Glomerular endothelial cell (primary cell): ENCODE data around the gene GAMT. TPM values are rescaled to one million over a fixed set of nuclear protein-coding genes. Genes with fewer than 3 reads are reported as not detected.
A peak's percentile ranks its signal among the peaks of the same experiment; 100 is the strongest.
"Not testable (repeated sequence)": the region's sequence is repeated elsewhere in the genome, so short reads cannot be mapped to it uniquely, and the experiment has no call there.

Experiments
- DNase-seq: peaks from one replicate; pipeline ENCODE4 v3.0.0-alpha.2; 2011; ENCODE audit warnings: low read depth, low spot score; ENCODE audit errors: extremely low read depth
- total RNA-seq: library from RNA; depleted of rRNA; stranded (reverse); fragments of >200 nt; gene quantifications from 2 replicates; pipeline ENCODE4 v1.2.3, GENCODE V29; 2015

Gene GAMT
- total RNA-seq, 1 donor from 2014 or later: 32.1 TPM

DNA sequence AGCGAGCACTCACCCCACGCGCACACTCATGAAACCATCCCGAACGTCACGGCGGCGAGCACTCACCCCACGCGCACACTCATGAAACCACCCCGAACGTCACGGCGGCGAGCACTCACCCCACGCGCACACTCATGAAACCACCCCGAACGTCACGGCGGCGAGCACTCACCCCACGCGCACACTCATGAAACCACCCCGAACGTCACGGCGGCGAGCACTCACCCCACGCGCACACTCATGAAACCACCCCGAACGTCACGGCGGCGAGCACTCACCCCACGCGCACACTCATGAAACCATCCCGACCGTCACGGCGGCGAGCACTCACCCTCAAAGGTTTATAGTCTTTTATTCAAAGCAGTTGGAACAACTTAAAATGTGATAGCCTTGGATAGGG lies 18.7 kb upstream of the GAMT start:
- DNase-seq: not testable (repeated sequence)

DNA sequence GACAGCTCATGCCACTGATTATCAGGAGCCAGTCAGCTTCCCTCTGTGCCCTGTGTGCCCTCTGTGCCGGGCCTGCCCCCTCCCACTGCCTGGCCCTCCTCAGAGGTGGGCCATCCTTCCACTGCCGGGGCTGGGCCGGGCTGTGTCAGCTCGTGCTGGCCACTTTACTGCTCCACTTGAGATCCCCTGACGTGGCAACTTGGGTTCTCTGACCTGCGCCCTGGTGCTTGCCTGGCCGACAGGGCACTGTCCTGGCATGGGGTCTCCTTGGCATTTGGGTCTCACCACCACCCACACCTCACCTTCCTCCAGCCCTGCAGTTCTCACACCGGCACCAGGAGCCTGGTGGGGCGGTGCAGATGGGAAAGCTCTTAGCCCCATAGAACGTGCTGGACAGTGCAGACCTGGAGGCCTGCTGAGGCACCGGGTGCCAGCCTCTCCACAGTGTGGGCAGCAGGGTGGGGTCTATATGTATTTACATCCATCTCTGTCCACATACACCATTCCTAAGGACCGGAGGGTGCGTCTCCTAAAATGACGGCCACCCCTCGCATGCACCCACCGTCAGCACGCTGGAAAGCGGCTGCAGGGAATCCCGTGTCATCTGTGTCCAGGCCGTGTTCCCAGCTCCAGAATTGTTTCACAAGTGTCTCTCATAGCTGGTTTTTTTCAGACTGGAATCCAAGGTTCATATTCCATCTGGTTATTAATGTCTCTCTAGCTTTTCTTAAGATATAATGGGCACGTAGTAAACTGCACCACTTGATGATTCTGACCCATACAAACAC lies 17.8 kb upstream of the GAMT start:
- DNase-seq: no peak

DNA sequence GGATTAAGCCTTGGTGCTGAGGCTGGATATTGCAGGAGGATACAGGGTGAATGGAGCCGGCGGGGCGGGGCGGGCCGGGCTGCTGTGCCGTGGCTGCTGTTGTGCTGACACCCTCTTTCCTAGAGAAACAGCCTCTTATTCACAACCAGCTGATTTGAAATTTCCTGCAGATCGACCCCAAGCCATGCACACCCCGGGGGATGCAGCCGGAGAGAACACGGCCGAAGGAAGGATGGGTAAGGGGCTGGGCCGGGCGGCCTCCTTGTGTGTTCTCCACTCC lies 17.1 kb upstream of the GAMT start:
- DNase-seq: no peak

DNA sequence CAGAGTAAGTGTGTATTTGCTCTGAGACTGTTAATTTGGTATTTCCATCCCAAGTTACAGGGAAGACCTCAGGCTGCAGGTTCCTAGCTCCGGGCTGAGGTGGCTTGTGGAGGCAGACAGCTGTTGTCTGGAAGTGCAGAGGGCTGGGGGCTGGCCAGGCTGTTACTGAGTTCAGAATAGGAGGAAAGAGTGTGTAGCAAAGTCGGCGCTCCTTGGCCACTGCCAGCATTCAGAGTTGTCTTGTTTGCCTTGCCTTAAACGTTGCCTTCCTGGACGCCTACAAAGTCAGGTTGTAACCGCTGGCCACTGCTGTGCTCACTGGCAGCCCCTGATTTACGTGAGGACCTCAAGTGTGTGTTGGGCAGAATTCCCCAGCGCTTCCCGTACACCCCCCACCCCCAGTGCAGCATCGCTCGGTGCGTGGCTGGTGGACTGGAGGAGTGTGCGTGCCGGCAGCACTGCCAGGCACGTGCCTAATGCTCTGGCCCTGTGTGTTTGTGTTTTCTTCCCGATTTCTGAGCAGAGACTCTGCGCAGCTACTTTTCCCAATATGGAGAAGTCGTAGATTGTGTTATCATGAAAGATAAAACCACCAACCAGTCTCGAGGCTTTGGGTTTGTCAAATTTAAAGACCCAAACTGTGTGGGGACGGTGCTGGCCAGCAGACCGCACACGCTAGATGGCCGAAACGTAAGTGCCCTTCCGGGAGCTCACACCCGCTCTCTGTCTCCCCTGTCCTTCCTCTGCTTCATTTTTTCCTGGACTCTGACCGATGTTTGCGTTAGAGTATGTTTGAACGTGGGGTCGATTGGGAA lies 16.5 kb upstream of the GAMT start:
- DNase-seq: no peak

DNA sequence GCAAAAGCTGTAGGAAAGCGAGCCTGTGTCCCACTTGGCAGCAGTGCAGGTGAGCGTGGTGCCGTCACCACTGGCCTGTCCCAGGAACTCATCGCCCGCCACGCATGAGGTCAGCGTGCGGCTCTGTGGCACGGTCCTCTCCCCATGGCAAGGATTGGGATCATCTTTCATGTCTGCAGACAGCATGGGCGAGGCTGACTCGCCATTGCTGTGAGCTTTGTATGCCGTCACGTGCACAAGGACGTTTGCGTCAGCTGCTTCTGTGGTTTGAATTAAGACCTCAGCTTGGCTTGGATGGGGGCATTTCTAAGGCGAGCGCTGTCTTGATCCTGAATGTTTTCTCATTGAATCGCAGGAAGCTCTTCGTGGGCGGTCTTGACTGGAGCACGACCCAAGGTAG lies 15.8 kb upstream of the GAMT start:
- DNase-seq: no peak

DNA sequence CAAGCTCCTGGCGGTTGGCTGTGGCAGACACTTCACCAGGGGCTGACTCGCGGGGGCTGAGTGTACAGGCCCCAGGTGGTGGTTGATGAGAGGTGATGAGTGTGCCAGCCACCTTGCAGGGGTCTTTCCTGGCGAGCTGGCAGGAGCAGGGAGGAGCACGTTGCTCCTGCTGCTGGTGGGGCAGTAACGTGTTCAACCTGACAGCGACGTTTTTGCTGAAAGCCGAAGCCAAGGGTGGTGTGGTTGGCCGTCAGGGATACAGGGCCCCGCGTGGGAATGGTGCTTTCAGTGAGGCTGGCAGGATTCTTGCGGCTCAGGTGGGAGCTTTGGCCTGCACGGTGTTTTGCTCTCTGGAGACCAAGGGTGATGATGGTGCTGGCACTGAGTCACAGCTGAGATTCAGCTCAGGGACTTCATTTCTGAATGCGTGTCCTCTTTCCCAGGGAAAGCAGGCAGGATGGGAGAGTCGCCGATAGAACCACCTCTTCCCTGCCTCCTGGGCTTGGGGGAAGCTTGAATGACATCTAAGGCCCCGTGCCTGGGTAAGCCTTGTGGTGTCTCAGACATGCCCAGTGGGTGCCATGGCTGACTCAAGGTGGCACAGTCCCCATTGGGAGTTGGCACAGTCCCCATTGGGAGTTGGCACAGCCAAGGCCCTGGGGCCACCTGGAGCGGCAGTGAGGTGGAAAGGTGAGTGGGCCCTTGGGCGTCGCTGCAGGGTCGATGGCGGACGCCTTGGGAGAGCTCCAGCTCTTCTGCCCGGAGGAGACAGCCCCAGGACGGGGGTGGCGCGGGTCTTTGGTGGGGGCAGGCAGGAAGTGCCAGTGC lies 14.9 kb upstream of the GAMT start:
- no peak for DNase-seq

DNA sequence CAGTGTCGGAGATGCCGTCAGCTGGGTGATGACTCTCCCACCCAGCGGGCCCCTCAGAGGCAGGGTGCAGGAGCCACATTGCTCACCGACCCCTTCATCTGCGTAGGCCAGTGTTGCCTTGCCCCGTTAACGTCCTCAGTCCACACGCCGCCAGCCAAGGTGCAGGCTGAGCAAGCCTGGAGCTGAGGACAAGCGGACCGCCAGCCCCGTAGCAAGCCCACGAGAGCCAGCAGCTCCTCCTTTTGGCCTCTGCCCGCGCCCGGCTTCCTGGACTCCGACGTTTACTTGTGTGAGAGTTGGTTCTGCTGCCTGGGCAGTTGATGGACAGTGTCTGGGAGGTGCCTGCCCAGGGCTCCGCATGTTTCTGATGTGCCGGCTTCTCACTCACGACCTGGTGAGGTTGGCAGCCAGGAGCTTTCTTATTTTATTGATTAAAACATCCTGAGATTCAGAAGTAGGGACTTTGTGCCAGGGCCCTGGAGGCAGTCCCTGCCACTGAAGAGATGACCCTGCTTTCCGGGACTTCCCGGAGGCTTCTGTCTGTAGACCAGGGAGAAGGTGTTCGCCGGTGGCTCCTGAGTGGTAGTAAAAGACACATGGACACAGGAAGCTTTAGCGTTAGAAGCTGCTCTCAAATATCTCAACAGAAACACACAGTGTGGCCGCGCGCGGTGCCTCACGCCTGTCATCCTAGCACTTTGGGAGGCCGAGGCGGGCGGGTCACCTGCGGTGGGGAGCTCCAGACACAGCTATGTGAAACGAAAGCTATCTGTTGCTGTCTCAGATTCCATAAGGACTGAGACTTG lies 11.9 kb upstream of the GAMT start:
- DNase-seq: no peak

DNA sequence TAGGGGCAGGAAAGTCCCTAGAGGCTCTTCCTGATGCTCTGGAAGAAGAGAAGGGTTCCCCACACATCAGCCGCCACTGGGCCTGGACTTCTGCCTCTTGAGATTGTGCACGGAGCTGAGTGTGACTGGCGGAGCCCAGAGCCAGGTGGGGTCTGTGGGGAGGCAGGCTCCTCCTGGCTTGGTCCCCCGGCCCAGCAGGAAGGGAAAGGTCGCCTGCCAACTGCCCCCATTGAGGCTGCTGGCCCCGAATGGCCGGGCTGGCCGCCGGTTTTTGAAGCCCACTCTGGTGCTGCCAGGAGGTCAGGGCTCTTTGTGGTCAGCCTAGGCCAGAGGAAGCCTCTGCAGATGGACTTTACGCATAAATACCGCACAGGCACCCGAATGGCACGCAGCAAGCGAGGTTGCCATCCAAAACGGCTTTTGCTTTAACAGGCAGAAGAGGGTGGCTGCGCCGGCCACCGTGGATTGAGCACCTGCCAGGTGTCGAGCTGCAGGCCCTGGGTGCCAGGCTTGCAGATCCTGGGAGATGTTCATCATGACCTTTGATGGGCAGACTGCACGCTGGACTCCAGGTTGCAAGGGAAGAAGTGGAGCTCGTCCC lies 11.1 kb upstream of the GAMT start:
- DNase-seq: no peak

DNA sequence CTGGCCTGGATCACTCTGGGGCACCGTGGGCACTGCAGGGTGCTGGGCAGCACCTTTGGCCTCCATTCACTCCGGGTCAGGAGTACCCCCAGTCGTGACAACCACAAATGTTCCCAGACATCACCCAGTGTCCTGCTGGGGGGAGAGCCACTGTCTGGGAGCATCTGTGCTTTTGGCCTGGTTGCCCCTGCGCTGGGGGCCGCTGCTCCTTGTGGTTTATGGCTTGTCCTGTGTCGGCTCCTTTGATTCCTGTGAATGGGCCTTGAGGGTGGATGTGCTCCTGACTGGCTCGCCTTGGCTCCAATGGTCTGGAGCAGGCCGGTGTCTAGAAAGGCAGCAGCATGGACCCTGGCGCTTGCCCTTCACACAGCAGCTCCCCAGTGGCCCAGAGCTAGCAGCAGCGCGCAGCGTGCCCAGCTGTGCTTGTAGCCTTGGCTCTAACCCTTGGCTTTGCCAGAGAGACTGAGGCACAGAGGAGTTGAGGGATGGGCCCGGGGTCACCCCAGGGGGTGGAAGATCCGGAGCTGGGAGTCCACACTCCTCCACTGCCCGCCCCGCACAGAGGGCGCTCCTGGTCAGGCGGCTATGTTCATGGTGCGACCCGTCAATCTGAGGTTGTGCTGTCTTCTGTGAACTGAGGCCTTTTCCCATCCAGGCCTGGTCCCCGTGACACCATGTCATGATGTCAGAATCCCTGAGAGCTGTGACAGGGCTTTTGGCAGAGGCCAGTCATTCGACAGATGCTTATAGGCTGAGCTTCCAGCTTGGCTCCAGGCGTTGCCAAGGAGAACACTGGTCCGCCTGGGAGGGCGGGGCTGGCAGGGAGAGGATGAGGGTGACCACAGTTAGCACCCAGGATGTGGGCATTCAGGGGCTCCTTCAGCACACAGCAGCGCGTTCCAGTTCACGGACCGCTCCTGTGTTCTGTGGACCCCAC lies 10.2 kb upstream of the GAMT start:
- no peak for DNase-seq

DNA sequence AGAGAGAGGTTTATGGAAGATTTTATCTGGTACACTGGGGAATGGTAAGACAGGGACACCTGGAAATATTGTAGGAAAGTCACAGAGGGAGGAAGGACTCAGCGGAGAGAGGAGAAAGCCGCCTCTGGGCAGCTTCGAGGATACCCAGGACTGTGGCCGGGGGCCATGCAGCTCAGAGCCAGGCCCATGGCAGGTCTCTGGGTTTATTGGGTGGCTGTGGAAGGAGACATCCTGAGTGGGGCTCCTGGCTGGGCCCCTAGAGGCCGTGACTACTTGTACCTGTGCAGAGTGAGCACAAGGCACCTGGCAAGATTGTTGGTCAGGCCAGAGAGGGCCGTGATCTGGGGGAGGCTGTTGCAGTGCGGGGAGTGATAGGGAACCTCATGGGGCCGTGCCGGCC lies 9.4 kb upstream of the GAMT start:
- DNase-seq: no peak

DNA sequence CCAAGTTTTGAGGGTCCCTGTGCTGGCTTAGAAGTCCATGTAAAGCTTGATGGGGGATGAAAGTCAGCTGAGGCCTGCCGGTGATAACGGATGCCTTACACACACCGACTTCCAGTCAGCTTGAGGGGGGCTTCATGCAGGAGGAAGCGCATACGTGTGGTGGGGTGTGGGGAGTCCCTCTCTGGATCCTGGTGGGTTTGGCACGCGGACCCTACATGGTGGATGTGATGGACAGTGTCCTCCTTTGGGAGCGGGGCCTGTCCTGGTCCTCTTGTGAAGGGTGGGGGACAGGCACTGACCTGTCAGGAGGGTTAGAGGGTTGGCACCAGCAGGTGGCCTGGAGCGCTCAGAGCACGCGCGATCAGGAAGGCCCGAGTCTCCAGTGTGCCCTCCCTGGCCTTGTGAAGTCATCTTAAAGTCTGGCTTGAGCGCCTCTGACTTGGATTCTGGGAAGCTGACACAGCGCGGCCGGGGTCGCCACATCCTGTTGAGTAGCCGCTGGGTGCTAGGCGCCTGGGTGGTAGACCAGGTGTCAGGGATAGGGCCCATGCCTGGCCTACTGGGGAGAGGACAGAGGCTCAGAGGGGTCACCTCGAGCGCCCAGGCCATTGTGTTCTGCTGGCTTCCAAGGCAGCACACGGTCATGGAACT lies 8.9 kb upstream of the GAMT start:
- no peak for DNase-seq

DNA sequence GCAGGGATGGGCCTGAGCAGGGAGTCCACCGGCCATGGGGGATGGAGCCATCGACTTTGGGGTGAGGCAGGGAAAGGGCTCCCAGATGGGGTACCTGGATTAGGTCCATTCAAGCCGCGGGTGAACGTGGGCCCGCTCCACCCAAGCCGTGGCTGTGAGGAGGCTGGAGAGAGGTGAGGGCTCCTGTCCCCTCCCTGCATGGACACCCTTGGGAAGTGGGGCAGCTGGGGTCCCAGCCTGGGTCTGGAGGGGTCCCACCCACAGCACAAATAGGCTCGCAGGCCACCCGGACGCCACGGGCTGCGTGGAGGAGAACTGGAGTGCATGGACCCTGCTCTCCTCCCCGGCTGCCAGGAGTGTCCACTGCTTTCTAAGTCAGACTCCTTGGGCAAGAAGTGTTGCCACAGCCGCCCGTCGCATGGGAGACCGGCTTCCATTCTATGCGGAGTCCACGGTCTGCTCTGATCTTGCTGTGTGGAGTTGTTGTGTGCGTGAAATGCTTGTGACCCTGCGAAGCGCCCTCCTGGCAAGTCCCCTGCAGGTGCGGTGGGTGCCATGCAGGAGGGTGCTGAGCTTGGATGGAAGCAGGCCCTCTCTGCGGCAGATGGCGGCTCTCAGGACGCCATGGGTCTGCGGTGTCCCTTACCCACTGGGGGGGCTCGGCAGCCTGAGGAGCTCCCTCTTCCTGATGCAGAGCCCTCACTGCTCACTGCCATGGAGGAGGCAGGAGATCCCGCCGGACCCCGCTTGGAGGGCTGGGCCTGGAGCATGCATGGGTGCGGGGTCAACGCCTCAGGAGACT lies 8.1 kb upstream of the GAMT start:
- no peak for DNase-seq

DNA sequence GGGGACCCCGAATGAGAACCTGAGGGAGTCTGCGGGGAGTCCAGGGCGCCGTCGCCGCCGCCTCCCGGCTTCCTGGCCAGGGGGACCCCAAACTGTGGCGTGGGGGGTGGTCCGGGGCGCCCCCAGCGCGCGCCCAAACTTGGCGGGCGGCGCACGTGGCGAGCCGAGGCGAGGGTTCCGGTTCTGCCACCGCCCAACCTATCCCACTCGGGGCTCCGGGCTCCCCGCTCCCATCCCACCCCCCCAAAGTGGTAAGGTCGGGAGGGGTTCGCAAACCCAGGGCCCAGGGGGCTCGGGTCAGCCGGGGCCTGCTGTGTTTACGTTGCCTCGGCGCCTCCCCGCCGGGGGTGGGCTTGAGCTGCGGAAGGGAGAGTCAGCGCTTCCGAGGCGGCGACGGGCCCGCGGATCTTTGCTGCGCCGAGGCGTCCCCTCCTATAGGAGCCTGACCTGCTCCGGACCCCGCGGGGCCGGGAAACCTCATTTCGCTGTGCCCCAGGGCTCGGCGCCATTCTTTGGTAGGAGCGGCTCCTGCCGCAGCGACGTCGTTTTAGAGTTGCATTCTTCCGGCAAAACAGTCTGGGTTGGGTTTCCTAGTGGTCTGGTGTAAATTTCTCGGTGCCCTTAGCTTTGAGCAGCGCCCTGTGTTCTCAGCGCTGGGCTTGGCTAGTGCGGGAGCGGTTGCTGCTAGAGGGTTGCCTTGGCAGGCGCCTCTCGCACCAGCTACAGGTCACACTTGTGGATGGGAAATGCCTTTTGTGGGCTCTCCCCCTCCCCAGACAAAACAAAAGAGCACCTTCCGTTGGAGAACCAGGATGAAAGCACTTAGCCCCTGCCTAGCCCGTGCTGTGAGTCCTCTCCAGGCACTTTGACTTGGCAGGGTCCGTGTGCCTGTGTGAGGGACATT lies 7.2 kb upstream of the GAMT start:
- DNase-seq: no peak

DNA sequence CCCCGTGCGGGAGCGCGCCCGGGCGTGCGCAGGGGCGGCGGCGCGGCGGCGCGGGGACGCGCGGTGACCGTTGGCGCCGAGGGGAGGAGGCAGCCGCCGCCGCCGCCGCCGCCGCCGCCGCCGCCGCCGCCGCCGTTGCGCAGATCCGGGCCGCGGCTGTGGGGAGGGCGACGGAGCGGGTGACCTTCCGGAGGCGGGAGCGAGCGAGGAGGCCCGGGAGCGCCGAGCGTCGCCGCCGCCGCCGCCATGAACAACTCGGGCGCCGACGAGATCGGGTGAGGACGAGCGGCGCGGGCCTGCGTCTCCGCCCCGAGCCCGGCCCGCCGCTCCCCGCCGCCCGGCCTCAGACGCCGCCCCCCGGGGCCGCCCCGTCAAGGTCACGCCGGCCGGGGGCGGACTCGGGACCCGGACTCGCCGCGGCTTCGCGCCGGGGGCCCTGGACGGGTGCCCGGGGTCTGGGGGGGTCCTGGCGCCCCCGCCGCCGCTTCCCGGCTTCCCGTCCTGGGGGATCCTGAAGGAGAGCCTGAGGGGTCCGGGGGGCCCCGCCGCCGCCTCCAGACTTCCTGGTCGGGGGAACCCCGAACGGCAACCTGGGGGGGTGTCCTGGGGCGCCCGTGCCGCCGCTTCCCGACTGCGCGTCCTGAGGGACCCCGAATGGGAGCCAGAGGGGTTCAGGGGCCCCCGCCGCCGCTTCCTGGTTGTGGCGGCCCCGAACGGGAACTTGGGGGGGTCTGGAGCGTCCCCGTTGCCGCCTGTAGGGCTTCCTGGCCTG lies 6.4 kb upstream of the GAMT start, which contains the start of gene DAZAP1:
TSS of gene DAZAP1 (plus strand) at position 59 of the 772 bp plus-strand sequence. CDS start at position 247, 188 bp downstream.
- no peak for DNase-seq

DNA sequence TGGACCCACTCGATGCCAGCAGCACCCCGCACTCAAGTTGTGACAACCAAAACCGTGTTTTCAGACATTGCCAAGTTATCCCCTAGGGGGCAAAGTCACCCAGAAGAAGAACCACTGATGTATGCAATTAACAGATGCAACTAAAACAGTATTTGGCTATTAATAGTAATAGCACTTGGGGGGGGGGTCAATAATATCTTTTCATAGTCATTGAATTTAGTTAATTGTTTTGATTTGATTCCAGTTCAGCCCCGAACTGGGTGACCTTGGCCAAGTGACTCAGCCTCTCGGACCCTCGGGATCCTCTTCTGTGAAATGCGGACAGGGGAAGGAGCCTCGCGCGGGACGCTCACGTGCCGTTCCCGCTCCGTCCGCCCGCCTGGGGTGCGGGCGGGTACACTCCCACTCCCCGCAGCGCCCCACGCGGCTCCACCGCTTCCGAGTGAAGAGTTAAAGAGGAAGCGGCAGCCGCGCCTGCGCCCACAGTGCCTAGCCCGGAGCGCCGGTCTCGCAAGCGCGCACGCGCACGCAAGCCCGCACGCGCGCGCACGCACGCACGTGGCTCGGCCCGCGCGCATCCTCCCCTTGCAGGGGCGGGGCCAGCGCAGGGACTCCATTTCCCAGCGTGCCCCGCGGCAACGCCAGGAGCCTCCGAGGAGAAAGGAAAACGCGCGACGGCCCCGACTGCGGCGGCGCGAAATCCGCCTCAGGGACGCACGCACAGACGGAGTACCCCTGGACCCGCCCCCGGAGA lies 5.6 kb upstream of the GAMT start:
- peak; percentile 50 for DNase-seq
